ENCODE results near the gene LACTBL1. TPM values are rescaled to one million over a fixed set of nuclear protein-coding genes. Genes with fewer than 3 reads are reported as not detected.

The LACTBL1 gene
- total and polyA plus RNA-seq, 2 donors (not counting 1 experiment from before 2014, with no cell fraction given), result not detected

- H4K20me1 ChIP-seq (ENCODE audit: control insufficient read depth, insufficient read depth, low read length, poor library complexity, severe bottlenecking), result no peaks in the 10 kb centered on the region
- no peaks in the 10 kb centered on the region for H3K79me2 ChIP-seq (ENCODE audit: control insufficient read depth, insufficient read depth, low read length)
- peaks cover 62% of the 10 kb centered on the region for H3K27me3 Mint-ChIP-seq
- POLR2A ChIA-PET, result interaction anchor here (0.7 kb wide), 1 partner anchor 680 kb away, joined by 5 read pairs; no protein-coding TSS in a partner anchor
- peaks cover 6% of the 10 kb centered on the region for H3K9me3 Mint-ChIP-seq (ENCODE audit: insufficient read depth)
- no peak overlapping the region for H3K27ac ChIP-seq (ENCODE audit: low read length in 2 of 2)
- no peak overlapping the region for H3K9ac ChIP-seq (ENCODE audit: low read length)
- H3K27me3 ChIP-seq (replicated peaks in 1 of 4; ENCODE audit: control extremely low read depth in 1 of 4, control insufficient read depth in 3 of 4, insufficient read depth in 4 of 4, low read length in 3 of 4), result peaks cover 0 to 18% (median 10%) of the 10 kb centered on the region in 4 experiments
- H3K36me3 ChIP-seq (replicated peaks in 1 of 2; ENCODE audit: control extremely low read depth in 1 of 2, control insufficient read depth in 1 of 2, extremely low read depth in 1 of 2, insufficient read depth in 2 of 2, low read length in 1 of 2), result no peaks in the 10 kb centered on the region
- no peak overlapping the region for H3K27ac Mint-ChIP-seq
- DNase-seq (no peak), ATAC-seq (ENCODE audit: low read depth) (no peak)
- no peak overlapping the region for H3K4me3 Mint-ChIP-seq
- no peaks in the 10 kb centered on the region for H3K4me1 Mint-ChIP-seq
- CTCF ChIA-PET, result no interaction called here
- no peak overlapping the region for H2AFZ ChIP-seq (ENCODE audit: insufficient read depth, low read depth, low read length, poor library complexity, severe bottlenecking)
- intact Hi-C loops (cut with micrococcal nuclease), result no loop called here
- no peak overlapping the region for H3K4me2 ChIP-seq (replicated peaks; ENCODE audit: low read depth, low read length, poor library complexity, severe bottlenecking)
- TF ChIP-seq CTCF (IDR thresholded peaks at IDR 0.05) (no peak), EZH2 (IDR thresholded peaks at IDR 0.05; ENCODE audit: borderline replicate concordance, insufficient read depth, low read depth, low read length, poor library complexity, severe bottlenecking) (no peak)
- no peak overlapping the region for H3K4me3 ChIP-seq (ENCODE audit: control extremely low read depth in 1 of 5, extremely low read depth in 1 of 5, insufficient read depth in 1 of 5, low read depth in 2 of 5, low read length in 4 of 5)
- peaks cover 0 to 13% (median 7%) of the 10 kb centered on the region in 3 donors for H3K9me3 ChIP-seq (ENCODE audit: control extremely low read depth in 1 of 3, control insufficient read depth in 2 of 3, insufficient read depth in 1 of 3, low read length in 2 of 3)
- H3K4me1 ChIP-seq (ENCODE audit: control insufficient read depth in 2 of 2, insufficient read depth in 2 of 2, low read length in 2 of 2), result no peaks in the 10 kb centered on the region
- WGBS (ENCODE audit: insufficient coverage), result no CpG with 5 or more reads among the region's 2 CpGs
Observed at GRCh38 chr1:22970096-22970495, 2.6 kb downstream of the LACTBL1 start.

- intact Hi-C loops (cut with micrococcal nuclease), result no loop called here
- no peak overlapping the region for H3K9ac ChIP-seq (ENCODE audit: low read length)
- Mint-ChIP-seq H3K27me3 (peaks cover 59% of the 10 kb centered on the region), H3K27ac (no peak overlapping the region), H3K4me3 (no peak overlapping the region), H3K4me1 (no peaks in the 10 kb centered on the region), H3K9me3 (ENCODE audit: insufficient read depth) (peaks cover 6% of the 10 kb centered on the region)
- H3K27me3 ChIP-seq (replicated peaks in 1 of 4; ENCODE audit: control extremely low read depth in 1 of 4, control insufficient read depth in 3 of 4, insufficient read depth in 4 of 4, low read length in 3 of 4), result peaks cover 0 to 22% (median 9%) of the 10 kb centered on the region in 4 experiments
- H3K9me3 ChIP-seq (ENCODE audit: control extremely low read depth in 1 of 3, control insufficient read depth in 2 of 3, insufficient read depth in 1 of 3, low read length in 2 of 3), result peaks cover 0 to 18% (median 7%) of the 10 kb centered on the region in 3 donors
- H2AFZ ChIP-seq (ENCODE audit: insufficient read depth, low read depth, low read length, poor library complexity, severe bottlenecking), result no peak overlapping the region
- DNase-seq, result no peak
- H3K36me3 ChIP-seq (replicated peaks in 1 of 2; ENCODE audit: control extremely low read depth in 1 of 2, control insufficient read depth in 1 of 2, extremely low read depth in 1 of 2, insufficient read depth in 2 of 2, low read length in 1 of 2), result no peaks in the 10 kb centered on the region
- ATAC-seq (ENCODE audit: low read depth), result no peak
- POLR2A ChIA-PET, result no interaction called here
- H3K79me2 ChIP-seq (ENCODE audit: control insufficient read depth, insufficient read depth, low read length), result no peaks in the 10 kb centered on the region
- H3K4me3 ChIP-seq (ENCODE audit: control extremely low read depth in 1 of 5, extremely low read depth in 1 of 5, insufficient read depth in 1 of 5, low read depth in 2 of 5, low read length in 4 of 5), result no peak overlapping the region
- no peaks in the 10 kb centered on the region for H4K20me1 ChIP-seq (ENCODE audit: control insufficient read depth, insufficient read depth, low read length, poor library complexity, severe bottlenecking)
- 15% methylated on average over 5 of the region's 5 CpGs for WGBS (ENCODE audit: insufficient coverage)
- no peak for TF ChIP-seq CTCF (IDR thresholded peaks at IDR 0.05)
- no peak overlapping the region for H3K4me2 ChIP-seq (replicated peaks; ENCODE audit: low read depth, low read length, poor library complexity, severe bottlenecking)
- H3K4me1 ChIP-seq (ENCODE audit: control insufficient read depth in 2 of 2, insufficient read depth in 2 of 2, low read length in 2 of 2), result peaks cover 0 to 2% of the 10 kb centered on the region in 2 donors
- no peak overlapping the region for H3K27ac ChIP-seq (ENCODE audit: low read length in 2 of 2)
- CTCF ChIA-PET, result no interaction called here
Observed at GRCh38 chr1:22969304-22969709, 3.4 kb downstream of the LACTBL1 start.
